Measurements from ENCODE around the gene ESPNL.

GRCh38 chr2:238106339-238106697 lies 6.2 kb downstream of the ESPNL start:
- TF ChIP-seq YY1 (IDR thresholded peaks at IDR 0.05) (no peak), GABPA (IDR thresholded peaks at IDR 0.05 in 1 of 2, conservative IDR thresholded peaks at IDR 0.05 in 1 of 2) (no peak), CTCF (IDR thresholded peaks at IDR 0.05; ENCODE audit: low read depth, low read length, missing input control) (no peak), TAF1 (conservative IDR thresholded peaks at IDR 0.05) (no peak), HNF4A (conservative IDR thresholded peaks at IDR 0.05) (no peak), ATF3 (IDR thresholded peaks at IDR 0.05) (no peak), SP1 (IDR thresholded peaks at IDR 0.05) (no peak), RAD21 (IDR thresholded peaks at IDR 0.05) (no peak), MAX (IDR thresholded peaks at IDR 0.05) (no peak), JUND (IDR thresholded peaks at IDR 0.05) (no peak)
